ENCODE data around the gene PKDREJ.
A peak's percentile ranks its signal among the peaks of the same experiment; 100 is the strongest.
"Not testable (repeated sequence)": the region's sequence is repeated elsewhere in the genome, so short reads cannot be mapped to it uniquely, and the experiment has no call there.

The PKDREJ gene

DNA sequence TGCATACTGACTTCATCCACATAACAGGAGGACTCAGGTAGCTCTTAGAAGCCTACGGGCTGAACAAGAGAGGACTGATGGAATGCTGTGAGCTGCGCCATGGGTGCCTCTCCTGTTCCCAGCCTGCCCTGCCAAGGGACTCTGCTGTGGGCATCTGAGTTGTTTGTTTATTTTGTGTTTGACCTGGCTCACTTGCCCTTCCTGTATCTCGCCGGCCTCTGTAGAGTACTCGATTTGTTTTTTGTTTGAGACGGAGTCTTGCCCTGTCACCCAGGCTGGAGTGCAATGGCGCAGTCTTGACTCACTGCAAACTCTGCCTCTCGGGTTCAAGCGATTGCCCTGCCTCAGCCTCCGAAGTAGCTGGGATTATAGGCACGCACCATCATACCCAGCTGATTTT is 6.4 kb upstream of the PKDREJ start:
- no peak for DNase-seq (ENCODE audit: low read depth in 2 of 2)

DNA sequence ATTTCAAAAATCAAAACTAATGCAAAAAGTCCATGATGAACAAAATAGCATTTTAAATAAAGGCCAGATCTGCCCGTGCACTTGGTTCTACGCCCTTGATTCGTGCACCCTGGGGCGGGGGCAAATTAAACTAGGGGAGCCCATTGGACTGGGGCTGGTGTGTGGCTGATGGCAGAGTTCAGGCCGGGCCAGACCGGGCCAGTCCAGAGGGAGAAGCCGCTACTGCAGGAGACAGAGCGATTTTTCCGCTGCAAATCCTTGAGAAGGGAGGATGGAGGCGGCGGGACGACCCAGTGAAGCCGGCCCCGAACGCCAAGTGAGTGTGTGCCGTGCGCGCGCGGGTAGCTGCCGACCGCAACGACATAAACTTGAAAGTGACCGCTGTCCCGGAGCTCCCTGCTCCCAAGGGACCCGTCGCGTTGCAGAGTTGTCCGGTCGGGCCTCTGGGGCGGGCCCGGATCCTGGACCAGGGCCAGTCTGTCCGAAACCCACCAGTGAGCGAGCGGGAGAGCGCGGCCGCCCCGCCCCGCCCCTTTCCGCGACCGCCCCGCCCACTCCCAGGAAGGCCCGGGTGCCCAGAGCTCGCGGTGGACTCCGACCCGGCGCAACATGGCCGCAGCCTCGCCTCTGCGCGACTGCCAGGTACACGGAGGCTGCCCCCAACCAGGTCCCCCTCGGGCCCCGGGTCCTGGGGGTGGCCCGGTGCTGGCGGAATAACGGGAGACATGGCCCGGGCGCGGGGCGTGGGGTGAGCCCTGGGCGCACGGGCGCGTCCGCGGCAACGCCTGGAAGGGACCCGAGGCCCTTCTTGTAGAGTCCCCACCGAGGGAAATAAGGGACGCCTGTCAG is 4.5 kb upstream of the PKDREJ start, which contains the start of gene TTC38:
TTC38 (plus strand) TSS at position 578 of the 849 bp plus-strand sequence; CDS start at position 610, 32 bp downstream.
- no peak for DNase-seq (ENCODE audit: low read depth in 2 of 2)

DNA sequence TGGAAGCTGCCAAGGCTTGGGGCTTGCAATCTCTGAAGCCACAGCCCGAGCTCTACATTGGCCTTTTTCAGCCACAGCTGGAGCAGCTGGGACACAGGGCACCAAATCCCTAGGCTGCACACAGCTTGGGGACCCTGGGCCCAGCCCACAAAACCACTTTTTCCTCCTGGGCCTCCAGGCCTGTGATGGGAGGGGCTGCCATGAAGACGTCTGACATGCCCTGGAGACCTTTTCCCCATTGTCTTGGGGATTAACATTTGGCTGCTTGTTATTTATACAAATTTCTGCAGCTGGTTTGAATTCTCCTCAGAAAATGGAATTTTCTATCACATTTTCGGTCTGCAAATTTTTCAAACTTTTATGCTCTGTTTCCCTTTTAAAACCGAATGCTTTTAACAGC is 2.5 kb upstream of the PKDREJ start:
- DNase-seq (ENCODE audit: low read depth in 2 of 2) = not testable (repeated sequence)

DNA sequence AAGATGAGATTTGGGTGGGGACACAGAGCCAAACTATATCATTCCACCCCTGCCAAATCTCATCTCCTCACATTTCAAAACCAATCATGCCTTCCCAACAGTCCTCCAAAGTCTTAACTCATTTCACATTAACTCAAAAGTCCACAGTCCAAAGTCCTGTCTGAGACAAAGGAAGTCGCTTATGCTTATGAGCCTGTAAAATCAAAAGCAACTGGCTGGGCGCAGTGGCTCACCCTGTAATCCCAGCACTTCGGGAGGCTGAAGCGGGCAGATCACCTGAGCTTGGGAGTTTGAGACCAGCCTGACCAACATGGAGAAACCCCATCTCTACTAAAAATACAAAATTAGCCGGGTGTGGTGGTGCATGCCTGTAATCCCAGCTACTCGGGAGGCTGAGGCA is 1.4 kb upstream of the PKDREJ start:
- not testable (repeated sequence) for DNase-seq (ENCODE audit: low read depth in 2 of 2)

DNA sequence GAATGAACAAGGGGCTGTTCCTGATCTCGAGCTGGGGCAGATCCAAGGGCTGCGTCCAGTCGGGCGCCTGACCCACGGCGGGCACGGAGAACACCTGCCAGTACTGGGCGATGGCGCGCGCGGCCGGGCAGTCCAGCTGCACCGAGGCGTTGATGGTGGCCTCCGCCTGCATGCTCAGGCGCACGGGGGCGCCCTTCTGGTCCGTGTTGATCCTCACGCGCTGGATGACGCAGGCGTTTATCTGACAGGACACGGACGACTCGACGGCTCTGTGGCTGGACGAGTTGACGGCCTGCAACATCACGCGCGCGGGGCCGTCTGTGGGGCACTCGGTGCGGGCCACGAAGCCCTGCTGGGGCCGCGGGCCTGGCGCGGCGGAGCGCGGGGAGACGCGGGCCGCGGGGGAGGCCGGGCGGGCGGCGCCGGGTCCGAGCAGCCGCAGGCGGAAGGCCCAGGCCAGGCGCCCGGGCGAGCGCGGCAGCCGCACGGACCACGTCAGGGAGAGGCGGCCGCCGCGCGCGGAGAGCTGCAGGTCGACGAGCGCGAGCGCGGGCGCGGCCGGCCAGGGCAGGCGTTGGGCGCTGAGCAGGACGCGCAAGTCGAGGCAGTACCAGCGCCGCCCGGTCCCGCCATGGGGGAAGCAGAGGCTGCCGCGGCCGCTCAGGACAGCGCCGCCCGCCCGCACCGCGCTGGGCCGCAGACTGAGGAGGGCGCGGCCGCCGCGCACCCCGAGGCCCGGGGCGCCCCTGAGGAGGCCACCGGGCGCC is 511 bp downstream of the PKDREJ start:
- no peak for DNase-seq (ENCODE audit: low read depth in 2 of 2)

DNA sequence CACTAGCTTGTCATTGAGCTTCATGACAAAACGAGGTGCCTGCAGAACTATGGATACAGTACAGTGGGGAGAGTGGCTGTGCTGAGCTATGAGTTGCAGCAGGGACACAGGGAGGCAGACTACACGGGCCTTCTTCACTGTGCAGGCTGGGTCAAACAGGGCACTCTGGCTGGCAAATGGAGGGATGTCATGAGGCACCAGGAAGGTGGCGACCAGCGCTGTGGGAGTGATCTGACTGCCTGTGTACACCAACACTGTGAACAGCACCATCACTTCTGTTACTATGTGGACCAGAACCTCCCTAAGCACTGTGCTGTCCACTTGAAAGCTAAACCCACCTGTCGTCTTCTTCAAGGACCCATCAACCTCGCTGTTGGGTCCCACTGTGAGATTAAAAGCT is 3.1 kb downstream of the PKDREJ start:
- no peak for DNase-seq (ENCODE audit: low read depth in 2 of 2)

DNA sequence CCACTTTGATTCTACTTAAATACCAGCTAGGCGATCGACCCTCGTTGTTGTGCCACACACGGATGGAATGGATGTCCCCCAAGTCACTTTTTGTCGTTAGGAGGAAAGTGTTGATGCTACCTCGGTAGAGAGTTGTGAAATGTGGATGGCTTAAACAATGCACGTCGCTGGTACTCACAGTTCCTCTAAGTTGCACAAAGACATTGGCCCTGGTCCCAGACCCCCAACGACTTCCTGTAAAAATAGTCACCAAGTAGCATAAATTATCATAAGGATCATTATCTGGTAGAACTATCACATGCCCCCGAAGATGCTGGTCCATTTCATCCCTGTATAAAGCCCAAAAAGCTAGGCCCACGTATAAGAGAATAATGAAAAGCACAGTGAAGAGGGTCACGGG is 3.8 kb downstream of the PKDREJ start:
- no peak for DNase-seq (ENCODE audit: low read depth in 2 of 2)

DNA sequence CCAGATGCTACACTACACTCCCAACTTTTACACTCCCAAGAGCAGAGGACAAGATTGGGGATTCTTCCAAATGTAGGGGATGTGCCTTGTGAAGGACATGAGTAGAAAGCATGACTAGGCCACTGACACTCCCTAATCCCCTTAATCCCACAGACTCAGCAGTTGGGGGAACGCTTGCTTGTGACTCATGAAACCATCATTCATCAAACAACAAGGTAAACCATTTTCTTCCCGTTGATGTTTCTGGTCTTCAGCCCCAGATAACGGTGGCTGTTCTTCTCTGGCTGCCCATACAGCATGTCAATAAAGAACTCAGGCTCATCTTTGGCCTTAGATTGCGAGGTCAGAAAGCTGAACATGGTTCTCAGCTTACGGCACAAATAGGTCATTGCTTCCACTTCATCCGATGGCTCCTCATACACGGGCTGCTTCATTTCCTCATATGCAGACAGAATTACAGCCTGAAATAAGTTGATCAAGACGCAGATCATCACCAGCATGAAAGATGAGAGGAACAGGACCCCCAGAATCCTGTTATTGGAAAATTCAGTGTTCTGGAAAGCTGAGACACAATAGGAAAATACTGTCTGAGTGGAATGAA is 6.7 kb downstream of the PKDREJ start:
- no peak for DNase-seq (ENCODE audit: low read depth in 2 of 2)

DNA sequence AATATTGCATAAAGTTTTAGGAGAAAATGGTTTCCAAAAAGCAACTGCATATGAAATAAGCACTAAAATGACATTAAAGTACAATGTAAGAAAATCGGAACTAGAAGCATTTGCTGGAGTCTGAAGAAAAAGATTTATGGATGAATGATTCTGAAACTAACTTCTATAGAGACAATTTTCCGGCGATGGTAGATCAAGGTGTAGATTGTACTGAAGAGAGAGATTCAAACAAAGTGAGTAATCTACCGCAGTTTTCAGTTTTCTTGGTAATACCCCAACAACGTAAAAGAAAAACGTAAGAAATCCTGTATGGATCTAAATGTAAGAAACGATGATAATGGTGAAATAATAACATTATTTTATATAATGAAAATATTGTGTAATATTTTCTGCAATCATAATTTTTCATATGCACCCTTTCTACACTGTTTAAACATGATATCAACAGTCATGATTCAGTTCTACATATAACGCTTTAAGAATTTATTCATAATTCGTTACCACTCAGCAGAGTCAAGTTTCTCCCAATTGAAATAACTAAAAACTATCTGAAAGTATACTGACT is 11.2 kb downstream of the PKDREJ start:
- no peak for DNase-seq (ENCODE audit: low read depth in 2 of 2)

DNA sequence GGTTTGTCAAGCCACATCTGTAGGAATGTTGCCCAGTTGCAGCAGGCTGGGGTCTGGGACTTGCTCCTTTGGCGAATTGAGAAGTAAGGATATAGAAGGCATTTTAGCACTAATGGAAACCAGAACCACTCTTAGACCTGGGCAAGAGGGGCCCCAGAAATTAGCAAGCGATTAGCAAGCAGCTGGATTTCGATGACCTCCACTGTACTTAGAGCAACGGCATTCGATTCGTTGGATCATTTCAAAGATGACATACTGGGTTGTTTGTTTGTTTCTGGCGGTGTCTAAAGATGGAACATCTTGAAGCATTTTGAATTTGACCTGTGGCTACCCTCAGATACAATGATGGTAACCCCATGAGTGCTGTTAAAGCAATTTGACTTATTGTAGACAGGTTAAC is 11.9 kb downstream of the PKDREJ start:
- no peak for DNase-seq (ENCODE audit: low read depth in 2 of 2)

DNA sequence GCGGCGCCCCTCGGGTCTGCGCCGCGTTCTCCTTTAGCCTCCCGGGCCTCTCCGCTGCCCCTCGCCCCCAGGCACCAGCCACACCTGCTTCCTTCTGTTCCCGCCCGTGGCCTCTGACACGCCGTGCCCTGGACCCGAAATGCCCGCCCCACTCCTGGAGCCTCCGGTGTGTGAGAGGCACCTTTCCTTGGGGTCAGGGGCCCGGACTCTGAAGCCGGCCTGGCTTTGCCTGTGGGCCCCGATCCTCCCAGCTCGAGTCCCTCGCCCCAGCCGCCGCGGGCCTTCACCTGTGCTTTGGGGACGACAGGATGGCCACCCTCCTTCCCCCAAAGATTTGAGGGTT is 12.4 kb downstream of the PKDREJ start:
- DNase-seq (ENCODE audit: low read depth in 2 of 2) = no peak

DNA sequence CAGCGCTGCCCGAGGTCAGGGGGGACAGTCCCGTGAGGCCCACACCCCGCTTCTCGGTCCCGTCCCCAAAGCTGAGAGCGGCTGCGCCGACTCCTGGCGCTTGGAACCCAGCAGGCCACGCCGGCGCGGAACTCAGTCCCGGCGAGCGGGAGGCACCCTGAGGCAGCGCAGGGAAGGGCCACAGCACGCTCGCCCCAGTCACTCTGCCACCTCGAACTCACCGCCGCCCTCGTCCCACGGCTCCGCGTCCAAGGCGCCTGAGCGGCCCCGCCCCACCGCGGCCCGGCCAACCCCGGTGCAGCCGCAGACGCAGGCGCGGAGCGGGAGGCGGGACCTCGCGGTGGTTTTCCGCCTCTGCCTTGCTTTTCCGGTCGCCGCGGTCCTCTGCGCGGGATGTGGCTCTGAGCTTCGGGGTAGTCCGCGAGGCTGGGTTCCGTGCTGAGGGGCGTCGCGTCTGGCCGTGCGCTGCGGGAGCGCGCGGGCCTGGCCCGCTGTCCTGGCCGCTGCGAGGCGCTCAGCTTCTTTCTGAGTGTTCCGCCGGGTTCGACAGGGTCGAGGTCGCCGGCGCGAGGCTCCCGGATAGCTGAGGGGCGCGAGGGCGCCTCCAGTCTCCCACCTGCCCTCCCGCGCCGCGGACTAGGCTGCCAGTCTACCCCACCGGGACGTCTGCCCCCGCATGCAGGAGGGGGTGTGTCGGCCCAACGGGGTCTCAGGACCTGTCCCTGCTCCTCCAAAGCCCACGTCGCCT is 12.9 kb downstream of the PKDREJ start, which contains the start of gene CDPF1:
CDPF1 (minus strand) TSS at position 259 of the 748 bp plus-strand sequence. CDS start 2,009 bp downstream, outside the sequence.
- peak; percentile 76 to 82 for DNase-seq (ENCODE audit: low read depth in 2 of 2)

DNA sequence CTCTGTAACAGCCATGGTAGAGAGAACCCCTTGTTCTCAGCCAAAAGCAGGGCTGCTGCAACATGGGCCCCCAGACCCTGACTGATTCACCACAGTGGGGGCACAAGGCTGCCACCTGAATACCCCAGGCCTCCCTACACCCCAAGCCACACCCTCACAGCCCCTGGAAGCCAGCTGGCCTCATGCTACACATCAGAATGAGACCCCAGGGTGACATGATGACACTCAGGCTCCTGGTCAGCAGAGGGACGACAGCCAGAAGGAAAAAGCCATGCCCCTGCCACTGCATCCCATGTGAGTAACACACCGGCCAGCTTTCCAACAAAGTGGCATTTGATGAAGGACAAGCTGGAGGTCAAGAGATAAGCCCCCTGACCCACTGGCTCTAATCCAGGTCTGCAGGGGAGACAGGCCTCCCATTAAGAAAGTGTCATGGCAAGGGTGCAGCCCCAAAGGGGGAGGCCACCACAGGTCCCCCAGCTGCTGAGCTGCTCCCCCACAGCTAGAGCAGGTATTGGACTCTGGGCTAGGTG is 15.6 kb downstream of the PKDREJ start:
- no peak for DNase-seq (ENCODE audit: low read depth in 2 of 2)

DNA sequence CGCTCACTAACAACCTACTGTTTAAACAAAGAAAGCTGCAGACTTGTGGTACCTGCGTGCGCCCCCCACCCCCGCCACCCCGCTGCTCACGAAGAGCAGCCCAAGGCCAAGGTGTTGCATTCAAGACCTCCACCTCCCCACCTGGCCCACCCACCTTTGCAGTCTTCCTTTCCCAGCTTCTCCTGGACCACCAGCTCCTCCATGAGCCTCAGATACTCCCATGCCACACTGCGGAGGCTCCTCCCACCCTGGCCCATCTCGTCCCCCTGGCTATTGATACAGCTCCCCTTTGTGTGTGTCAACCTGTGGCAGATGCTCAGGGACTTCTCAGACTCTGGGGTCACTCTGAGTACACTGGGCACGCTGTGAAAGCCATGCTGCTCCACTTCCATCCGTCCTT is 17.0 kb downstream of the PKDREJ start:
- DNase-seq (ENCODE audit: low read depth in 2 of 2) = no peak

DNA sequence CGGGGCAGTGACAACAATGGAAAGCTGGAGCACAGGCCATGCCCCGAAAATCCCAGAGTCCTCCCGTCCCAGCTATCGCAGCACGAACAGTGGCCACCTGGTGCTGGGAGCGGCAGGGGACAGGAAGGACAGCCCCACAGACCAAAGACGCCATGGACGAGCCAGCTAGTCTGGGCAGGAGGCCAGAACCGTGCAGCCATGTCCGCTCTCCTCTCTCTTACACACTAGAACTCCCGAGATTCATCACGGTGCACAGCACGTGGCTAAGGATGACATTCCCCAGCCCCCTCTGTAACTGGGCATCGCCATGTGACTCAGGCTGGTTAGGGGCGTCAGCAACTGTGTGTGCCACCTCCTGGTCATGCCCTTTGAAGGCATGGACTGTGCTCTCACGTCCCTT is 17.6 kb downstream of the PKDREJ start:
- no peak for DNase-seq (ENCODE audit: low read depth in 2 of 2)

DNA sequence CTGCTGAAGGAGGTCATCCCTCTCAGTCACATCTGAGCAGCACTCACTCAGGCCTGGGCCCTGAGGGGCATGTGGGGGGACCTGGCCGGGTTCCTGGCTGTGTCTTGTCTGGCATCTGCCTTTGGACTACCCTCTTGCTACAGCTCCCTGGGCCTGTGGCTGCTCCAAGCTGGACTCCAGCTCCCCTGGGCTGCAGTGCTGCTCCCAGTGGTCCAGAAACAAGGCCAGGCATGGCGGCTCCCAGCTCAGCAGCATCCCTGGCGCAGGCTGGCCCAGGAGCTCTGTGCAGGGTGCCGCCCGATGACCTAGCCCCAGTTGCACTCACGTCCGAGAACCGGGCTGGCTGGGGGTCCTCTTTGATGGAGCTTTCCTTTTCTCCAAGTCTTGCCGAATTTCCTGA is 18.4 kb downstream of the PKDREJ start:
- no peak for DNase-seq (ENCODE audit: low read depth in 2 of 2)

DNA sequence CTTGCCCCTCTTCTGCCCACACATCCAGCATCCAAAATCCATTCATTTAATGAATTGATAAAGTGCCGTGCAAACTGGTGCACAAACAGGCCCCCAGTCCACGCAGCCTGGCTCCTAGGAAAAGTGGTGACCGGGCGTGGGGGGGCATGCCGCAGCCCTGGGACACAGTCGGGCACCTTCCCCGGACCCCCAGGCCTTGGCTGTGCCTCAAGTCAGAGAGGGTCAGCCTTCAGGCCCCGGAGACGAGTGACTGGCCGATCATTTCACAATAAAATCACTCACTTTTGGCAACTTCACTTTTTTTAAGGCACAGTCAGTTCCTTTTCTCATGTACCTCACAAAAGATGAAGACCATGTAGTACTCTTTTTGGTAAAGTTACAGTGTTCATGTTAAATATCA is 21.1 kb downstream of the PKDREJ start:
- DNase-seq (ENCODE audit: low read depth in 2 of 2) = no peak

DNA sequence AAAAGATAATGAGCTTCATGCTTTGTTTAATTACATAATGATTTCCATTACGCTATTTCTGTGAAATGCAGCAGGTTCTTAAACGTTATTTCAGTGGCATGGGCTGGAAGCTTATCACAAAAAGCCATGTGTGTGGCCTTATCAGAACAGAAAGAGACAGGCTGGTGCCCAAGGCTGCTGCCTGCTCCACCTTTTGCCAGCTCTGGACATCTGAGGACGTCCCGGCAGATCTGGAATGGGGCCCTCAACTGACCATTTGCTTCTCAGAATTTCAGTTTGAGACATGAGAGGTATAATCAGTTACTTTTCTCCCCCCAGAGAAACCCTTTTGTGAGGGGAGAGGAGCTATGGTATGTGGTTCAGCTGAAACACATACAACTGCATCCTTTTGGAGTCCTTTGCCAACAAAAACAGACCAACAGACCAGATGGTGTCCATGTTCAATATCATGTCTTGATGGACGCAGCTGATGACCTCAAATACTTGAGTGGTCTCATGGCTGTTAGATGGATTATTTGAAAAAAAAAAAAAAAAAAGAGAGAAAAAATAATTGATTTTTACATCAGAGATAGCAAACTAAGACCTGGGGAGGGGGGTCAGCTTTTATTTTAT is 21.6 kb downstream of the PKDREJ start:
- no peak for DNase-seq (ENCODE audit: low read depth in 2 of 2)

DNA sequence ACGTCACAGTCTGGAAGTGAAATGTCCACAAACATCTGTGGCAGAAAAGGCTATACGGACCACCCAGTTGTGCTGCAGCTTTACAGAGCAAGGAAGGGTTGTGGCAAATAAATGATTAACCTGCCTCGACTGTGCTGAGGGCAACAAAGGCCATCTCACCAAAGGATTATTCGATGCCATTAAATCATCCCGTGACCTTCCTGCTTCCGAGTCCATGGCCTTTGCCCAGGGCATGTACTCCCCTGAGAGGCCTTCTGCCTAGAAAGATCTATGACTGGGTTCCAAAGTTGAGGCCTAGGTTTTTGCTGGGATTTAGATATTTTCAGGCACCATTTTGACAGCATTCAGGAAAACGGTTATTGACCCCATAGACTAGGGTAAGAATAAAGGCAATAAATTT is 22.2 kb downstream of the PKDREJ start:
- no peak for DNase-seq (ENCODE audit: low read depth in 2 of 2)

DNA sequence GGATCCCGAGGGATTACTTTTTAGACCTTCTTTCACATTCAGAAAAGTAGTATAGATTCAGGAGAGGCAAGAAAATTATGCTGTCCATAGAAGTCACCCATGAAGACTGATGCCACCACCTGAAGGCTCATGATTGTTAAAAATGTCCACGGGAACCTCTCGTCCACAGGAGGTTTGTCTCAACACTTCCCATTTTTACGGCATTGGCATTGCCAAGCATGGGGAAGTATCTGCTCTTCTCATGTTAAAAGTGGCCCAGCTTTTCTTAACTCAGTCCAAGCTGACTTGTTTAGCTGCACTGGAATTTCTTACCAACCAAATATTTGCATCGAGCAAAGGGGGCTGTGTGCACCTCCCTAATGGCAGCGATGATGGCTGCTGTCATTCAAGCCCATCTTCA is 22.6 kb downstream of the PKDREJ start:
- no peak for DNase-seq (ENCODE audit: low read depth in 2 of 2)

DNA sequence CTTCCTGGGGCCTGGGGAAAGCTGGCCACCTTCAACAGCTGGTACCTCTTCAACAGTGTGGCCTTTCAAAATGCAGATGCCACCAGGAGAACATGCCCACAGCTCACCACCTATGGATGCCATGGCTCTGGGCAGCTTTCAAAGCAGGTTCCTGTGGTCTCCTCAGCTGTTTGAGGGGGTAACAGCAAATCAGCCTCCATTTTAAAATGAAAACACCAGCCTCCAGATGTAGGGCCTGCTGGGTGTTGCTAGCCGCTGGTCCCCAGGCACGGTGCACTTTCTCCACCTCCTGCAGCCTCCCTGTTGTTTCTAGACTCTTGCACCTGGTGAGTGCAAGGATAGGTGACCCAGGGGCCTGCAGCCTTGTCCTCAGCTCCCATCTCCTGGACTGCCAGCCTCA is 23.1 kb downstream of the PKDREJ start:
- no peak for DNase-seq (ENCODE audit: low read depth in 2 of 2)
